ENCODE measurements around the gene SIAH3. TPM values are rescaled to one million over a fixed set of nuclear protein-coding genes. Genes with fewer than 3 reads are reported as not detected.

Gene SIAH3
- total and polyA plus RNA-seq, 10 of the 15 experiments (the other 5 are each of a cell fraction or from before 2014, with no cell fraction given): not detected

DNA sequence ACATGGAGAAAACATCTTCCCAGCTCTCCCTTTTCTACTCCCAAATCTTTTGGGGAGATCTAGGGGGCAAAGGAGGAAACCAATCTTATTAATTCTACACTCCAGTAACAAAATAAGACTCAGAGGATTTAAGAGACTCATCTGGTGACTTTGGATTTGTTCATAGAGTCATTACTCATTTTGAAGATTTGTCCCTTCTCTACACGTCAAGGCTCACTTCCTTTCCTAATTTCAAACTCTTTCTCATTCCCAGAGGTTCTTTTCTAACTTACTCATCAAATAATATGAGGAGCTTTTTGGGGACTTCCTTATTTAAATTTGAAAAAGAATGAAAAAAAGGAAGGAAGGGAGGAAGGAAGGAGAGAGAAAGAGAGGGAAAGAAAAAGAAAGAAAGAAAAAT is 14.4 kb downstream of the SIAH3 start (continued):
- TF ChIP-seq, protein P1, sequence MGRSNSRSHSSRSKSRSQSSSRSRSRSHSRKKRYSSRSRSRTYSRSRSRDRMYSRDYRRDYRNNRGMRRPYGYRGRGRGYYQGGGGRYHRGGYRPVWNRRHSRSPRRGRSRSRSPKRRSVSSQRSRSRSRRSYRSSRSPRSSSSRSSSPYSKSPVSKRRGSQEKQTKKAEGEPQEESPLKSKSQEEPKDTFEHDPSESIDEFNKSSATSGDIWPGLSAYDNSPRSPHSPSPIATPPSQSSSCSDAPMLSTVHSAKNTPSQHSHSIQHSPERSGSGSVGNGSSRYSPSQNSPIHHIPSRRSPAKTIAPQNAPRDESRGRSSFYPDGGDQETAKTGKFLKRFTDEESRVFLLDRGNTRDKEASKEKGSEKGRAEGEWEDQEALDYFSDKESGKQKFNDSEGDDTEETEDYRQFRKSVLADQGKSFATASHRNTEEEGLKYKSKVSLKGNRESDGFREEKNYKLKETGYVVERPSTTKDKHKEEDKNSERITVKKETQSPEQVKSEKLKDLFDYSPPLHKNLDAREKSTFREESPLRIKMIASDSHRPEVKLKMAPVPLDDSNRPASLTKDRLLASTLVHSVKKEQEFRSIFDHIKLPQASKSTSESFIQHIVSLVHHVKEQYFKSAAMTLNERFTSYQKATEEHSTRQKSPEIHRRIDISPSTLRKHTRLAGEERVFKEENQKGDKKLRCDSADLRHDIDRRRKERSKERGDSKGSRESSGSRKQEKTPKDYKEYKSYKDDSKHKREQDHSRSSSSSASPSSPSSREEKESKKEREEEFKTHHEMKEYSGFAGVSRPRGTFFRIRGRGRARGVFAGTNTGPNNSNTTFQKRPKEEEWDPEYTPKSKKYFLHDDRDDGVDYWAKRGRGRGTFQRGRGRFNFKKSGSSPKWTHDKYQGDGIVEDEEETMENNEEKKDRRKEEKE (IDR thresholded peaks at IDR 0.05): no peak
- no peak for TF ChIP-seq NR2C1 (IDR thresholded peaks at IDR 0.05)
- TF ChIP-seq, protein P2, sequence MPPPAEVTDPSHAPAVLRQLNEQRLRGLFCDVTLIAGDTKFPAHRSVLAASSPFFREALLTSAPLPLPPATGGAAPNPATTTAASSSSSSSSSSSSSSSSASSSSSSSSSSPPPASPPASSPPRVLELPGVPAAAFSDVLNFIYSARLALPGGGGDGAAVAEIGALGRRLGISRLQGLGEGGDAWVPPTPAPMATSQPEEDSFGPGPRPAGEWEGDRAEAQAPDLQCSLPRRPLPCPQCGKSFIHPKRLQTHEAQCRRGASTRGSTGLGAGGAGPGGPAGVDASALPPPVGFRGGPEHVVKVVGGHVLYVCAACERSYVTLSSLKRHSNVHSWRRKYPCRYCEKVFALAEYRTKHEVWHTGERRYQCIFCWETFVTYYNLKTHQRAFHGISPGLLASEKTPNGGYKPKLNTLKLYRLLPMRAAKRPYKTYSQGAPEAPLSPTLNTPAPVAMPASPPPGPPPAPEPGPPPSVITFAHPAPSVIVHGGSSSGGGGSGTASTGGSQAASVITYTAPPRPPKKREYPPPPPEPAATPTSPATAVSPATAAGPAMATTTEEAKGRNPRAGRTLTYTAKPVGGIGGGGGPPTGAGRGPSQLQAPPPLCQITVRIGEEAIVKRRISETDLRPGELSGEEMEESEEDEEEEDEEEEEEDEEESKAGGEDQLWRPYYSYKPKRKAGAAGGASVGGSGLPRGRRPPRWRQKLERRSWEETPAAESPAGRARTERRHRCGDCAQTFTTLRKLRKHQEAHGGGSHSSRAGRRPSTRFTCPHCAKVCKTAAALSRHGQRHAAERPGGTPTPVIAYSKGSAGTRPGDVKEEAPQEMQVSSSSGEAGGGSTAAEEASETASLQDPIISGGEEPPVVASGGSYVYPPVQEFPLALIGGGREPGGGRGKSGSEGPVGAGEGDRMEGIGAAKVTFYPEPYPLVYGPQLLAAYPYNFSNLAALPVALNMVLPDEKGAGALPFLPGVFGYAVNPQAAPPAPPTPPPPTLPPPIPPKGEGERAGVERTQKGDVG (CRISPR knock-in tag; IDR thresholded peaks at IDR 0.05): no peak
- TF ChIP-seq IKZF1 (conservative IDR thresholded peaks at IDR 0.05): no peak
- TF ChIP-seq, protein P3, sequence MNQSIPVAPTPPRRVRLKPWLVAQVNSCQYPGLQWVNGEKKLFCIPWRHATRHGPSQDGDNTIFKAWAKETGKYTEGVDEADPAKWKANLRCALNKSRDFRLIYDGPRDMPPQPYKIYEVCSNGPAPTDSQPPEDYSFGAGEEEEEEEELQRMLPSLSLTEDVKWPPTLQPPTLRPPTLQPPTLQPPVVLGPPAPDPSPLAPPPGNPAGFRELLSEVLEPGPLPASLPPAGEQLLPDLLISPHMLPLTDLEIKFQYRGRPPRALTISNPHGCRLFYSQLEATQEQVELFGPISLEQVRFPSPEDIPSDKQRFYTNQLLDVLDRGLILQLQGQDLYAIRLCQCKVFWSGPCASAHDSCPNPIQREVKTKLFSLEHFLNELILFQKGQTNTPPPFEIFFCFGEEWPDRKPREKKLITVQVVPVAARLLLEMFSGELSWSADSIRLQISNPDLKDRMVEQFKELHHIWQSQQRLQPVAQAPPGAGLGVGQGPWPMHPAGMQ (IDR thresholded peaks at IDR 0.05; ENCODE audit: borderline replicate concordance): no peak

Data from GM12878 (cell line).